GM19397 (cell line): ENCODE results near the gene CTNNBIP1.
A peak's percentile ranks its signal among the peaks of the same experiment; 100 is the strongest.
"Not testable (repeated sequence)": the region's sequence is repeated elsewhere in the genome, so short reads cannot be mapped to it uniquely, and the experiment has no call there.

Experiments used
- ATAC-seq: cut with Tn5 transposase; IDR thresholded peaks from one replicate; pipeline ENCODE4 v1.9.1; 2021; ENCODE audit warnings: mild to moderate bottlenecking, moderate library complexity; ENCODE audit not compliant: unreplicated experiment

The CTNNBIP1 gene

GRCh38 chr1:9910076-9910422 lies at the start of gene CTNNBIP1:
Gene CTNNBIP1 (minus strand): TSS chr1:9910269. CDS start chr1:9872064, 38,205 bp downstream.
- ATAC-seq = peak; percentile 80

GRCh38 chr1:9957726-9958125 lies 47.7 kb upstream of the CTNNBIP1 start:
- no peak for ATAC-seq

GRCh38 chr1:9946315-9946714 lies 36.2 kb upstream of the CTNNBIP1 start:
- ATAC-seq = no peak

- peak; percentile 93 for ATAC-seq
These were observed 33.1 kb upstream of the CTNNBIP1 start, which contains the start of the genes LZIC and NMNAT1 for GRCh38 chr1:9942939-9943788. Gene LZIC (minus strand): TSS chr1:9943391. CDS start chr1:9936619, 6,772 bp downstream. Gene NMNAT1 (plus strand): TSS chr1:9943475. CDS start chr1:9972074, 28,599 bp downstream.

- ATAC-seq = peak; percentile 39
These were observed 32.4 kb upstream of the CTNNBIP1 start for GRCh38 chr1:9942399-9942938.

GRCh38 chr1:9929431-9930385 lies 19.6 kb upstream of the CTNNBIP1 start:
- ATAC-seq = no peak

GRCh38 chr1:9927259-9927658 lies 17.2 kb upstream of the CTNNBIP1 start:
- no peak for ATAC-seq

- ATAC-seq = no peak
These were observed 12.3 kb upstream of the CTNNBIP1 start for GRCh38 chr1:9922342-9922741.

GRCh38 chr1:9920606-9921005 lies 10.5 kb upstream of the CTNNBIP1 start:
- ATAC-seq = no peak

- ATAC-seq = no peak
These were observed 7.8 kb upstream of the CTNNBIP1 start for GRCh38 chr1:9917901-9918300.

- ATAC-seq = not testable (repeated sequence)
These were observed 7.4 kb upstream of the CTNNBIP1 start for GRCh38 chr1:9917495-9917894.

- ATAC-seq = no peak
These were observed 6.4 kb upstream of the CTNNBIP1 start for GRCh38 chr1:9916452-9916851.

GRCh38 chr1:9914610-9914937 lies 4.5 kb upstream of the CTNNBIP1 start:
- ATAC-seq = no peak

GRCh38 chr1:9912264-9912936 lies 2.3 kb upstream of the CTNNBIP1 start:
- no peak for ATAC-seq

GRCh38 chr1:9910423-9911178 lies 532 bp upstream of the CTNNBIP1 start:
- peak; percentile 93 for ATAC-seq

GRCh38 chr1:9909234-9910046 lies 629 bp downstream of the CTNNBIP1 start:
- peak; percentile 3 for ATAC-seq

GRCh38 chr1:9908871-9909233 lies 1.2 kb downstream of the CTNNBIP1 start:
- ATAC-seq = no peak

- ATAC-seq = no peak
These were observed 2.6 kb downstream of the CTNNBIP1 start for GRCh38 chr1:9907441-9907840.

- ATAC-seq = no peak
These were observed 3.6 kb downstream of the CTNNBIP1 start for GRCh38 chr1:9906466-9906865.
